CD4-positive, alpha-beta T cell treated with Interleukin-6 for 4 hours (primary cell): ENCODE results near the gene PRLR.
"Not testable (repeated sequence)": the region's sequence is repeated elsewhere in the genome, so short reads cannot be mapped to it uniquely, and the experiment has no call there.

ENCODE experiments used
- DNase-seq: peaks from one replicate; pipeline ENCODE4 v3.0.0-alpha.2; 2020; ENCODE audit warnings: mixed read lengths

PRLR gene

DNA sequence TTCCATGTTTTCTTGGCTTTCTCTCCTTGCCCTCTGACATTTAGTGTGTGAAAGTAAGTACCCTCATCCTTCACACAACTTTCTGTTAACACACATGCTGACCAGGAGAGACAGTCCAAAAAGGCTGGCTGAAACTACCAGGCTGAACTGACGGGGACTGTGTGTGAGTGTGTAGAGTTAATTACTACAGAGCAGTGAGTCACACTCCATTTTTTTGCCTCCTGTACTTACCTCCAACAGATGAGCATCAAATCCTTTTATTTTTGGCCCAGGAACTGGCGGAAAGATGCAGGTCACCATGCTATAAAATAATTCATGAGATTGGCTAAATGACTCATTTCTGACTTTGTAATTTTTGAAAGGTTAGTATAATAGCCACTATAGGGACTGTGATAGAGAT lies 162.3 kb downstream of the PRLR start:
- DNase-seq, result no peak

DNA sequence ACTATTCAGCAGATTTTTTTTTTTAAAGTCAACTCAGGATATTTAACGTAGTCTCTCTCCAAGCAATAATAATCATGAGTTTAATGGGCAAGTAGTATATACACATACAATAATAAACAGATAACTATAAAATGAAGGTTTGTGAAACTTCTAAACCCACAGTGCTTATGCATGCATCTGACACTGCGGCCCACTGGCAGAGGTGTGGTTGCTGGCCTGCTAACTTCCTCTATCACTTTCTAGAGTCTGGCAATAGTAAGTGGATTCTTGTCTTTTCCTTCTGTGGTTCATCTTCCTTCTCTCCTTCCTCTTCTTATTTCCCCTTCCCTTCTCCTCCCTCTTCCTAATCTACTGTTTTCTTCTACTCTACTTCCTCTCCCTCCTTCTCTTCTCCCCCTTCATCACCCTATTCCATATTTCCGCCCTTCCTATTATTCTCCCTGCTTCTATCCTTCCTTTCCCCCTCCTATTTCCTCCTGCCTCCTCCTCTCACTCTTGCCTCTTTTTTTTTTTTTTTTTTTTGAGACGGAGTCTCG lies 164.0 kb downstream of the PRLR start:
- DNase-seq, result no peak

DNA sequence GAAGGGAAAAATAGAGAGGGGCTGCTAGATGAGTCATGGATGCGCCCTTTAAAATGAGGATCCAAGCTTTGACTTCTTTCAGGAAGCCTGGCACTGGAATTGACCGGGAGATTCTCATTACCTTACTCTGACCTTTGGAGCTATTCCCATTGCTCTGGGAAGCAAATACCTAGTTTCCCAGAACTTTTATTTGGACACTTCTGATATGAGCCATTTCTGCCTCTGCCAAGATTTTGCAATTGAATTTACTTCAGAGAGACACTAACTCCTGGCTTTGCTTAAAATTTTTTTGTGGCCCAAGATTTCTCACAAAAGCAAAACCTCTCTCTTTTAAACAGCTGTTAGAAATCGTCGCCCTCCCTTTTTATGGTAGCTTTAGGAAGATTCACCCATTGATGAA lies 166.9 kb downstream of the PRLR start:
- DNase-seq, result no peak

DNA sequence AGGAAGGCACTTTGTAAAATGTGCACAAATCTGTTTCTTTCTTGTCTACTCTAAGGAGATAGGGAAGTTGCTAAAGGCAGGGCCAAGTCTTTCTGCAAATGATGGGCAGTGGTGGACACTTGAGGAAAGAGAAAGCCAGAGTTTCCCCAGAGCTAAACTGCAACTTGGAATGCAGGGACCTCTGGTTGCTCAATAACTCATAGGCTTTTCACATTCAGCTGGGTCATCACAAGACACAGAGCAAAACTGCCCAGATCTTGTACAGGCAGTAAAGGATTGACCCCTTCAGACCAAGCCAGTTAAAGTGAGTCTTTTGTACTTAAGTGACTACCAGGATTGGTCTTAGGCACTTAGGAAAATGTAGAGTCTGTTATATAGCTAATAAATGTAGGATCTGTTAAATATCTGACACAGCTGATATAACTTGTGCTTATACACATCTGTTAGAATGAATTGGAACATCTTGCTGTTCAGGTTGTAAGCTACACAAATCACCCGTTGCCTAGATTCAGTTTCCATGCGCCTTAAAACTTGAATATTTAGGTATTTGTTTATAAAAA lies 169.0 kb downstream of the PRLR start:
- DNase-seq, result no peak

DNA sequence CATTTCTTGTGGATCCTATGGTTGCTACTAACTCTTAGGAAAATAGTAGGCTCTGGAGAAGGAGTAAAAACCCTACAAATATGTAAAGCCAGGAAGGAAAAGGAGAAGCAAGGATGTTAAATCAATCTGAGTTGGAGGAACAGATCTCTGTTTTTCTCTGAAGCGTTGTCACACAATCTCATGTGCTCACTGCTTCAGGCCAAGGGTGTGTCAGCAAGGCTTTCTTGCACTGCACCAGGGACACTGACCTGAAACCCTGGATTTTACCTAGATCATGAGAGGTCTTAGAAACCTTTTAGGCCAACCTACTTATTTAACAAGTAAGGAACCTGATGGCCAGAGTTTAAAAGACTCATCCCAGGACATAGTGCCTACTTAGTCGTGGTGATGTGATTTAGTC lies 170.1 kb downstream of the PRLR start:
- no peak for DNase-seq

DNA sequence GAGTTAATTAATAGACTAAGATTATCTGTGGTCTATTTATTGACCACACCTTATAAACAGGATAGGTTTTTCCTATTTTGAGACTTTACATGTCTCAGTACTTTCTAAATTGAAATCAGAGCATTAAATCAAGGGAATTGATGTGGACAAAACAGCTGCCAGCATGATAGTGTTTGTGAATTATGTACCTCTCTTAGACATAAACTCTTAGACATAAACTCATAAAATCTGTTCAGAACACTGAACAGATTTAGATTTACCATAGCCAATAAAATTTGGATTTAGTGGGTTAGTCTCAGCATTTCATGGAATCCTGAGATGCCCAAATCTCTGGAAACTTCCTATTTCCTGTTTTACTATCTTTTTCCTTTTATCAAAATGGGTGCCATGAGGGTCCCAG lies 171.0 kb downstream of the PRLR start:
- DNase-seq, result no peak

DNA sequence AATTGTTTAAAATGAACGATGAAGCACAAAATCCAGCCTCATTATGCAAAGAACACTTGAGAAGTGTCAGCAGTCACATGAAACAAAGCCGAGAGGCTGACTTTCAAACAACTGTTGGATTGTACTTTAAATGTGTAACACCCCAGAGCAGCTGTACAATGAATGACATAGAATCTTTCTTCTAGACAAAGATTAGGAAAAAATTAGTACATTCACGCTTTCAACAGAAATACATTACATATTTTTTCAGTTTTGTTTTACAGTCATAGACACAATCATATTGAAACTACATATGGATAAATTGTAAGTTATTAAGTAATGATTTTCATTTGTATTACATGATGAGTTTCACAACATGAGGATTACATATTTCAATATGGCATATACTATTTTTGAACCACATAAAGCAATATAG lies 171.9 kb downstream of the PRLR start:
- no peak for DNase-seq

DNA sequence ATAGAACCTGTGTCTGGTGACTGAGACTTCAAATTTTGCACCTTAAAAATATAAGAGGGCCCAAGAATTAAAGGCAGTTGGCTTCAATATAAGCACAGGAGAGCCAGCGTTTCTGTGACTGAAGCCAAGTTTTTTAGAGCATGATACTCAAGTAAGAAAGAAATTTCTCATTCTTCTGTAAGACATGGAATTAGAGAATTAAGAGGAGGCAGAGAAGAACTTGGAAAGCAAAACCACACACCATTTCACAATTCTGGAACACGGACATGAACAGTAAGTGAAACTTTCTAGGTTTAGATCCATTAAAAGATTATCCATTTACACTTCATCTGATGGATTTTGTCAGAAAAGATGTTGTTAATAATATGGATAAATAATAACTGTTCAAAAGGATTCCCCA lies 173.6 kb downstream of the PRLR start:
- no peak for DNase-seq

DNA sequence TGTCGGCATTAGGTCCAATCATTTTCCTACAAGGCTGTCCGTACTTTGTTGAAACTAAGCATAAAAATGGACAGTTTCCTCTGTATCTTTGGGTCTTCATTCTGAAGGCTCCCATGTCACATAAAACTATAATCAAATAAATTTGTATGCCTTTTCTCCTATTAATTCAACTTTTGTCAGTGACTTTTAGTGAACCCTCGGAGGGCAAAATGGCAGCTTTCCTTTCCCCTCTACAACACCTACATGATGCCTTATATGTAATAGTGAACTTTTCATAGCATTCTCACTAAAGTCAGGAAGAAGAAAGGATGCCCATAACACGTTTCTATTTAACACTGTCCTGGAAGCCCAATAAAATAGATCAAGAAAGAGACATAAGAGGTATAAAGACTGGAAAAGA lies 177.4 kb downstream of the PRLR start:
- DNase-seq, result no peak

DNA sequence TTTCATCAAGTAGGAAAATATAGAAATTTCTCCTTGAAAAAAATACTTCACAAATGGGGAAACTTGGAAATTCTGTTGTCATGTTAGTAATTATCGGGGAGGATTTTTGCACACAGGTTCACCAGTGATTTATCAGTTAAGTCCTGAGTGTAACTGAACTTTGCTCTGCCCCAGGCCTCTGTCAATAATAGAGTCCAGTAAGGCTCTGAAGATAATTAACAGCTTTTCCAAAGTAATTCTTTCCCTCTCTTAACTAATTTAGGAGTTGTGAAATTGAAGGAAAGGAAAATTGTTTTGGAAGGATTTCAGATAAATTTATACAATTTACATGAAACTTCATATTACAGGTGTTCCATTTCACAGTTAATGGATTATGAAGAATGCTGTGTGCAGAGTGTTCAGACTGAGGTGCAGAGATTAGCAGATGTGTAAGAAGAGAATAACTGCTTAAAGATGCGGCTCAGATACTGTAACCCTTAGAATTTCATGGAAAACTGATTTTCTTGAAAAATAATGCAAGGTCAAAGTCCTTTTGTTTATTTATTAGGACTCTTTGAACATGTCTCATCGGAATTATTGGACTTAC lies 179.7 kb downstream of the PRLR start:
- DNase-seq, result no peak

DNA sequence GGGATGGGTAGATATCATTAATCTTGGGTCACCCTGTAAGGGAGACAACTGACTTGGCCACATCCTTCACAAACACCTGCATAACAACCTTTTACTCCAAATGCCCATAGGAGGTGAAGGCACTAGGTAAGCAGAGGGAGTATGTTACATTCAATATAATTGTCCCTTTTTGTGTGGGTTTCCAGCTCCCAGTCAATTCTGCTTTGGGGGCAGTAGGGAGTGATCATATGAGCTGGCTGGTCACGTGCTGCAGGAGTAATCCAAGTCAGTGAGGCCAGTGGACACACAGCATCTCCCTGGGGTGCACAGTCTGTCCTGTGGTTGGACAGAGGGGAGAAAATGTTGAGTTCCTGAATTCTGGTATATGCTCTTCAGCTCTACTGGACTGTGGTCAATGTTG lies 181.4 kb downstream of the PRLR start:
- DNase-seq, result no peak

DNA sequence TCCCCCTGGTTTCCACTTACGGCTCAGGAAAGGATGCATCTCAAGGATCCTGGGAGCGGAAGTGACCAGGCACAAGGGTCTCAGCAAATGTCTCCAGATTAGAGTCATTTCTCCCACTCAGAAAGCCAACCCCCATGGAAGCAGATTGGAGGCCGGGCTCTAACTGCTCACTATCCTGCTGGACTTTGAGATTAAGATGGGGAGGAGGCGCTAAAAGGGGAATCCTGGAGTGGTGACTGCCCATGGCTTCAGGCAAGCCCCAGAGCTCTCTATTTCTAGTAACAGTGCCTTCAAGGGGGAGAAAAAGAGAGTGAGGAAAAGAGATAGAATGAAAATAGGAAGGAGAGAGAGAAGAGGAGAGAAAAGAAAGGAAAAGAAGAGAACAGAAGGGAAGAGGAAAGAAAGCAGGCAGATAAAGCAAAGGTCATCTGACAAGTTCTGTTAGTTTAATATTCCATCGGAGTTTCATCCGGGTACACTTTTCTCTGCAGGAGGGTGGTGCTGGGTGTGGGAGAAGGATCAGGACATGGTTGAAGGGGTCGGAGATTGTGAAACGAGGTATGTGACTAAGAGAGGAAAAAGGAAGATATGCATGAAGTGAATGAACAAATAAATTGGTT lies 182.4 kb downstream of the PRLR start, which contains the start of gene AGXT2:
AGXT2 (minus strand) TSS at position 165 of the 620 bp plus-strand sequence; CDS start at position 108, 57 bp downstream.
- no peak for DNase-seq

DNA sequence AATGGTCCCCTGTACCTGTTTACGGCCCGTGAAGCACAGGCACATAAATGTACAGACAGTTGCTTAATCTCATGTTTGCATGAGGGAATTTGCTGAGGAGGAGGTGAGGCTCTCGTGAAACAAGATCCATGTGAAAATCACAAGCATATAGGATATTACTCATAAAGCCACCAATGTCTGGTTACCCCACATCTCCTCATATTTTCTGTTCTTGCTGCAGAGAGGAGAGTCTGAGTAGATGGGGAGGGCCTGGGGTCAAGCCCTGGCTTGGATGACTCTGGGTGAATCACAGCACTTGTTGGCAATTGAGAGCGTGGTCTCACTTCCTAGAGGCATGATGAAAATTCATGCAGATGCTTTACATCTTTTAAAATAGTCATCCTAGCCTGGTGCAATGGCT lies 183.5 kb downstream of the PRLR start:
- DNase-seq, result no peak

DNA sequence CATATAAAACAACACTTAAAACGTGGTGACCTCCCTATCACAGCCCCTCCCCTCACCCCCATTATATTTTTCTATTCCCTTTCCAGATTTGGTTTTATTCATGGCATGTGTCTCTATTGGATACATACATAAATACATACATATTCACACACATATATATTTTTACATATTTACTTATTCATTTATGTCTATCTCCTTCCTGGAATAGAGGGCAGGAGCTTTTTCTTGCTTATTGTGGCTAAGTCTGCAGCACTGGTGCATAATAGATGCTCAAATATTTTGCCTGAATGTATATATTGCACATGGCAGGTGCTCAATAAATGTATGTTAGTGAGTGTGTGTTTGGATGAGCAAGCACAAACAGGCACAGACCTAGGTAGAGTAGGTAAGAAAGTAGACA lies 185.0 kb downstream of the PRLR start:
- DNase-seq, result no peak

DNA sequence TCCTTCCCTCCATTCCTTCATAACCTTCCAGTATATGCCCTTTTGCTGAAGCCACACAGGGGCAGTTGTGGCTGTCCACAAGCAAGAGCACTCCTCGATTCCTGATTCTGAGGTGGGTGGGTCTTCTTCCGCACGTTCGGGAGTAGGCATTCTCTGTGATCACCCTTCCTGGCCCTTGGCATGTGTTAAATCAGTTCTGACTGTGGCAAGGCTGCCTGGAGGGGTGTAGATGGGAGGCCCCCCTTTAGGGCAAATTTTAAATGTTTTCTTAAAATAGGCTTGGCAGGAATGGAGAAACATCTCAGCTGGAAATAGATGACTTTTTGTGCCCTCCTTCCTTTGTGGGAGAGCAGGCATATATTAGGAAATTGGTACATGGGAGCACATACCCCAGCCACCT lies 185.6 kb downstream of the PRLR start:
- DNase-seq, result no peak

DNA sequence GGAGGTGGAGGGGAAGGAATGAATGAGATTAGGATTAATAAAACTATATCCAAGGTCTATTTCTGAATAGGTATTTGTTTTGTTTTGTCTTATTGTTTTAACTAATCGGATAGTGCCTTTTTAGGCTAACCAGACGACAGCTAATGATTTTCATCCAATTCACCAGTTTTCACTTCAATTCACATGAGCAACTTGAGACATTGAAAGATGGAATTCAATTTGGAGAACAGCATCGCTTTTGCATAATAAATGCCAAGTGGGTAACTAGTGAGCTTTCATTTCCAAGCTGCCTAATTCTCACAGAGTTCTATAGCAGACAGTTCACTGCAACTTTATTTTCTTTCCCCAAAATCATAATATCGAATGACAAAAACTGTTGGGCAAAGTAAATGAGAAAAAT lies 187.5 kb downstream of the PRLR start:
- DNase-seq, result no peak

DNA sequence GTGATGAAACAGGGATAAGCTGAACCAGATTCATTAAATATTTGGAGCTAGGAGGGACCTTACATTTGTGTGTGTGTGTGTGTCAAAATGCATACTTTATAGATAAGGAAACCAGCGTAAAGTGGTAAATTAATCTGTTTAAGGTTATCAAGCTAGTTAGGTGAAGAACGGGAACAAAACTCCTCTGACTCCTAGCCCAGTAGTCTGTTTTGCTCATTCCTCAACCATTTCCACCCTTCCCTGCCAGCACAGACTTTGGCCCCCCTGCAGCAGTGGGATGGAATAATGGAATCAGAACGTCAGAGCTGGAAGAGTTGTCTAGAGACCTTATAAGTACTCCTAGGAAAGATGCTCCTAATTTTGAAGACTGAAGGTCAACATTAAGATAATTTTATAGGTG lies 189.0 kb downstream of the PRLR start:
- no peak for DNase-seq

DNA sequence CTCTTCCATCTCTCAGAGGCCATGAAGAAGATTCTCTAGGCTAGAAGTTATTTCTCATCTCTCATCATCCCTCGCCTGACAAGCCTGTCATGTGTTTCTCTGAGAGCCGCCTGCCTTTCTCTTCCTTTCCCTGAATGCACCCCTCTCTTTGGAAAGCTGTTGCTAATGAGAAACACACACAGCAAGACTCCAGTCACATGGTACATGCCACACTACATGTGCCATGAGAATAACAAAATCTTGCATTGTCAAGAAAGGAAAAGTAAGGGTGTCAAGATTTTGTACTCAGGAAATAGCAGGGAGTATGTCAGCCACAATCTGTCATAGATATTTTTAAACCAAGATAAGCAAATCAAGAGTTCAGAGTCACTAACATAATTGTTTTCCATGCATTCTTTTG lies 191.4 kb downstream of the PRLR start:
- no peak for DNase-seq

DNA sequence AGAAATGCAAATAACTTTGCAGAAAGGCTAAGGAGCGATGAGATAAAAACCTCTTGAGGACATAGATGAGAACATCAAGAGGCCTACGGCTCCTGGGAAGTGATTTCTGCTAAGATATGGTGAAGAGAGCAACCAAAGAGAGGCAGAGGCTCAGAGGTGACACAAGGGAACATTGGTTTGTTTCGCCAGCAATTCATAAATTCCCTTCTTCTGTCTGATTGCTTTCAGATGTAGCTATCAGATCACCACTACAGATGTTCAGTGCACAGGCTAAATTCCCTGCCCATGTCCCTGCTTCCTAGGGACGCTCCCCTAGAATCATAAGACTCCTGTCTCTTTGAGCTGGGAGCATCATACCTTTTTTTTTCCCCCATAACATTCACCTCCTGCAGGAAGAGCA lies 193.8 kb downstream of the PRLR start:
- DNase-seq, result no peak

DNA sequence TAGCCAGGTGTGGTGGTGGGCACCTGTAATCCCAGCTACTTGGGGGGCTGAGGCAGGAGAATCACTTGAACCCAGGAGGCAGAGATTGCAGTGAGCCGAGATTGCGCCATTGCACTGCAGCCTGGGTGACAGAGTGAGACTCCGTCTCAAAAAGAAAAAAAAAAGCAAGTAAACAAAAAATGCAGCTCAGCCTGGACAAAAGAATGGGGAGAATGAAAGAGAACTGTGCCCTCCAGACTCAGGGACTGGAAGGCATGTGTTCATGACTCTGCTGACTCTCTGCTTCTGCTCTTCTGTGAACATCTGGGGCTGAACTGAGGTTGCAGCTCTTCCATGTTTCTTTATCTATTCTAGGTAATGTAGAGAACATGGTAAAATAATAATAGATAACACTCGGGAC lies 194.4 kb downstream of the PRLR start:
- DNase-seq, result not testable (repeated sequence)

DNA sequence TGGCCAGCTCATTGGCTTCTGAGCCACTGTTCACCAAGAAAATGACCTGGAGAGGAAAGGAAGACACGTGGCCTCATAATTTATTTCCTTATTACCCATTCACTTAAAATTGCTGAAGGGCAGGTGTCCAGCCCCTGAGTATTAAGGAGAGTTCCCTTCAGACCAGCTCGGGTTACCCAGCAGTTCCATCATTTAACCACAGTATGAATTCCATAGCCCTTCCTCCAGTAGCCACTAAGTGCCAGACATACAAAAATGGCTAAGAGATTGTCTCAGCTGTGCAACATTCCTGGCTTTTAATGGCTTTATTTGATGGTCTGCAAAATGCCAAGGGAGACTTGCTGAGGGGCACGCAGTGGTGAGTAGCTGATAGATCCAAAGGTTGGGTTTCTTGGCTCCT lies 195.0 kb downstream of the PRLR start:
- no peak for DNase-seq

DNA sequence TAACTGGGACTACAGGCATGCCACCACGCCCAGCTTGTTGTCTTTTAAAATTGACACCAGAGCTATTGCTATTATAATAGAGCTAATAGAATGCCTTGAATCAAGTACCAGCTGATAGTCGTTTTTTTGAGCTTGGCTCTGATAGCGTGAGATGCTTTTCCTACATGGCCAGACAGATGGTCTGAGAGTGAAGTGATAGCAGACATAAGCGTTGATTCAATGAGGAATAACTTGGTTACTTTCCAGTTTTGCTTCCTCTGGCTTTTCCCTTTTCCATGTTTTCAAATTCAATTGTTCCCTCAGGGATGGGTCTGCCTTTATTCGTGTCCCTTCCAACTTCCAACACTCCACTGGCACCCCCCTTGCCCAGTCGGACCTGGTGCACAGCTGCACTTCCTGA lies 197.9 kb downstream of the PRLR start:
- no peak for DNase-seq

DNA sequence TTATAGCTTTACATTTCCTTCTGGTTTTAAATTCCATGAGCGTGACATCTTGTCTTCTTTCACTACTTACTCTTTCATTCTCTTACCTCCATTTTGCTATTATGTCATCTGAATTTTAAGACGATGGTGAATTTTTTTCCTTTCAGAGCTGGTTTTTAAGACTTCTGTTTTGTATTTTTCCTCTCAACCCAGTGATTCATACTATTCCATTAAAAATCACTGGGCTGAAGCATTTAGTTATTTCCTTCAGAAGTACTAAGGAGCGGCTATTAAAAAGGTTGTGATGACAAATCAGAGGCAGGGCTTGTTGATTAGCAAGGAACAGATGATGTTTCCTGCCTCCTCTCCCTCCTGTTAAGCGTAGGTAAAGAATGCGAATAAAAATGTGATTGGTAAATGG lies 199.0 kb downstream of the PRLR start:
- DNase-seq, result no peak

DNA sequence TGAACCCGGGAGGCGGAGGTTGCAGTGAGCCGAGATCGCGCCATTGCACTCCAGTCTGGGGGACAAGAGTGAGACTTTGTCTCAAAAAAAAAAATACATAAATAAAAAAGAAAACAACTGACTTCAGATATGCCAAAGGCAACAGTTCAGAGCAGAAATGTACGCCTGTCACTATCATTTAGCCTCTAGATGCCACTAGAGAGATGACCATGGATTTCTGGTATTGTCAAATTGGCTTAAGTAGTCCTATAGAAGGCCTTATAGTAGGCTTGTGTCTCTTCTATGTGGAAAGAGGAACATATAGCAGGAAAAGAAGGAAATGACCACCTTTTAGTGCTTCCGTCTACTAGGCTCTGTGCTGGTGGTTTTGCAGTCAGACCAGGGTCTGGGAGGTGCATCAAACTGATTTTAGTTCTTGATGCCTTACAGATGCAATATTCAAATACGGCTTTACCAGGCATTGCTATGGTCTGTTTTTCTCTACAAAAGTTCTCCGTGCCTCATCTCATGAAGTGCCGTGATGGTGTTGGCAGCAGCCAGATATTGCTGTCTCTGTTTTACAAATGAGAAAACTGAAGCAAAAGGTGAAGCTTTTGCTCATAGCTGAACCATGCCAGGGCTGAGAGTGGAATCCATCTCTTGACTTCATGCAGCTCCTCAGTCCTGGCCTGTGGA lies 199.7 kb downstream of the PRLR start:
- no peak for DNase-seq
